HepG2 (cell line): Measurements from ENCODE around the gene CALML6. TPM values are rescaled to one million over a fixed set of nuclear protein-coding genes. Genes with fewer than 3 reads are reported as not detected.

Experiments used
- DMAP1 ChIP-seq: IDR thresholded peaks from 2 replicates; pipeline ENCODE4 v1.6.1; 2016
- ETV6 ChIP-seq: sonication (generic); formaldehyde crosslinking; conservative IDR thresholded peaks from 2 replicates; pipeline ENCODE4 v1.4.0; 2020; ENCODE audit warnings: missing genetic modification reagents
- FOXK1 ChIP-seq: sonication (generic); formaldehyde crosslinking; IDR thresholded peaks from 2 replicates; pipeline ENCODE4 v1.4.0; 2020; ENCODE audit warnings: low read depth, missing genetic modification reagents, borderline replicate concordance
- IRF2 ChIP-seq: IDR thresholded peaks from 2 replicates; pipeline ENCODE4 v1.6.1; 2018; ENCODE audit warnings: missing genetic modification reagents, missing compliant biosample characterization
- ISL2 ChIP-seq: sonication (generic); formaldehyde crosslinking; IDR thresholded peaks from 2 replicates; pipeline ENCODE4 v1.5.0; 2020; ENCODE audit warnings: missing genetic modification reagents
- JARID2 ChIP-seq: sonication (generic); formaldehyde crosslinking; IDR thresholded peaks from 2 replicates; pipeline ENCODE4 v1.8.1; 2023; ENCODE audit warnings: missing genetic modification reagents, inconsistent platforms; ENCODE audit not compliant: insufficient replicate concordance
- KDM4B ChIP-seq: sonication (generic); formaldehyde crosslinking; IDR thresholded peaks from 2 replicates; pipeline ENCODE4 v1.4.0; 2020; ENCODE audit warnings: missing genetic modification reagents
- MXI1 ChIP-seq: IDR thresholded peaks from 3 replicates; pipeline ENCODE4 v1.6.1; 2012; ENCODE audit warnings: low read depth, low read length, inconsistent platforms, borderline replicate concordance
- NCOA2 ChIP-seq: sonication (generic); formaldehyde crosslinking; IDR thresholded peaks from 2 replicates; pipeline ENCODE4 v1.8.0; 2022; ENCODE audit warnings: inconsistent platforms
- POLR2G ChIP-seq: fragments of 200-400 bp; formaldehyde crosslinking; IDR thresholded peaks from 2 replicates; pipeline ENCODE4 v1.6.1; 2018; ENCODE audit warnings: mild to moderate bottlenecking, low read depth, low read length, moderate library complexity
- RXRA ChIP-seq: sonication (generic); formaldehyde crosslinking; IDR thresholded peaks from 2 replicates; pipeline ENCODE4 v1.5.1; 2020; ENCODE audit warnings: missing genetic modification reagents
- SIX4 ChIP-seq: sonication (generic); formaldehyde crosslinking; IDR thresholded peaks from 2 replicates; pipeline ENCODE4 v1.4.0; 2020; ENCODE audit warnings: missing genetic modification reagents
- SOX5 ChIP-seq: IDR thresholded peaks from 2 replicates; pipeline ENCODE4 v1.6.1; 2016; ENCODE audit warnings: borderline replicate concordance
- SP4 ChIP-seq: sonication (generic); formaldehyde crosslinking; IDR thresholded peaks from 2 replicates; pipeline ENCODE4 v1.8.1; 2023; ENCODE audit warnings: mild to moderate bottlenecking, missing genetic modification reagents
- SRY ChIP-seq: sonication (generic); formaldehyde crosslinking; IDR thresholded peaks from 2 replicates; pipeline ENCODE4 v1.8.0; 2022; ENCODE audit warnings: mild to moderate bottlenecking, missing genetic modification reagents
- ZFAT ChIP-seq: sonication (generic); formaldehyde crosslinking; conservative IDR thresholded peaks from 2 replicates; pipeline ENCODE4 v1.8.1; 2023; ENCODE audit warnings: missing genetic modification reagents, inconsistent platforms
- ZMYM3 ChIP-seq: sonication (generic); formaldehyde crosslinking; IDR thresholded peaks from 2 replicates; pipeline ENCODE4 v1.5.1; 2020; ENCODE audit warnings: mild to moderate bottlenecking, missing genetic modification reagents
- ZNF3 ChIP-seq: IDR thresholded peaks from 2 replicates; pipeline ENCODE4 v1.7.0; 2017; ENCODE audit warnings: inconsistent platforms
- ZNF501 ChIP-seq: sonication (generic); formaldehyde crosslinking; IDR thresholded peaks from 2 replicates; pipeline ENCODE4 v1.5.1; 2020; ENCODE audit warnings: mild to moderate bottlenecking, moderate library complexity, missing genetic modification reagents
- ZNF550 ChIP-seq: sonication (generic); formaldehyde crosslinking; IDR thresholded peaks from 2 replicates; pipeline ENCODE4 v1.4.0; 2020; ENCODE audit warnings: mild to moderate bottlenecking, missing genetic modification reagents, borderline replicate concordance
- polyA plus RNA-seq, 8 experiments: library from polyadenylated mRNA; depleted of rRNA in 3 of 8; stranded (reverse) in 7 of 8; unstranded in 1 of 8; fragments of >200 nt; fragmentation: Illumina TruSeq in 4 of 8; extraction: Trizol in 4 of 8; gene quantifications; 2 replicates each; pipeline versions ENCODE4 v1.2.1 to v1.2.3, GENCODE V29; 2011 to 2016; ENCODE audit warnings: low read depth in 4 of 8, missing spikeins in 1 of 8, mixed read lengths in 1 of 8; ENCODE audit not compliant: insufficient read depth in 1 of 8
- total RNA-seq, 5 experiments: library from RNA; depleted of rRNA; stranded (reverse); fragments of >200 nt; fragmentation: Illumina TruSeq; extraction: Trizol; gene quantifications; 2 replicates each; pipeline ENCODE4 v1.2.3, GENCODE V29; 2016; ENCODE audit warnings: low read depth in 1 of 5
- TF ChIP-seq, protein P1 (sequence below): sonication (generic); formaldehyde crosslinking; IDR thresholded peaks from 2 replicates; pipeline ENCODE4 v1.4.0; 2020; ENCODE audit warnings: missing genetic modification reagents
- TF ChIP-seq, protein P2 (sequence below): sonication (generic); formaldehyde crosslinking; IDR thresholded peaks from 2 replicates; pipeline ENCODE4 v1.8.0; 2022; ENCODE audit warnings: missing genetic modification reagents, mild to moderate bottlenecking, moderate library complexity, borderline replicate concordance
- TF ChIP-seq, protein P3 (sequence below): sonication (generic); formaldehyde crosslinking; IDR thresholded peaks from 2 replicates; pipeline ENCODE4 v1.4.0; 2020; ENCODE audit warnings: missing genetic modification reagents
- TF ChIP-seq, protein P4 (sequence below): sonication (generic); formaldehyde crosslinking; IDR thresholded peaks from 2 replicates; pipeline ENCODE4 v1.8.0; 2022; ENCODE audit warnings: mild to moderate bottlenecking, missing genetic modification reagents, moderate library complexity

Gene CALML6
- total and polyA plus RNA-seq, 2 of the 13 experiments (the other 11 are each of a cell fraction or from before 2014, with no cell fraction given), result 0.11 to 0.12 TPM

DNA sequence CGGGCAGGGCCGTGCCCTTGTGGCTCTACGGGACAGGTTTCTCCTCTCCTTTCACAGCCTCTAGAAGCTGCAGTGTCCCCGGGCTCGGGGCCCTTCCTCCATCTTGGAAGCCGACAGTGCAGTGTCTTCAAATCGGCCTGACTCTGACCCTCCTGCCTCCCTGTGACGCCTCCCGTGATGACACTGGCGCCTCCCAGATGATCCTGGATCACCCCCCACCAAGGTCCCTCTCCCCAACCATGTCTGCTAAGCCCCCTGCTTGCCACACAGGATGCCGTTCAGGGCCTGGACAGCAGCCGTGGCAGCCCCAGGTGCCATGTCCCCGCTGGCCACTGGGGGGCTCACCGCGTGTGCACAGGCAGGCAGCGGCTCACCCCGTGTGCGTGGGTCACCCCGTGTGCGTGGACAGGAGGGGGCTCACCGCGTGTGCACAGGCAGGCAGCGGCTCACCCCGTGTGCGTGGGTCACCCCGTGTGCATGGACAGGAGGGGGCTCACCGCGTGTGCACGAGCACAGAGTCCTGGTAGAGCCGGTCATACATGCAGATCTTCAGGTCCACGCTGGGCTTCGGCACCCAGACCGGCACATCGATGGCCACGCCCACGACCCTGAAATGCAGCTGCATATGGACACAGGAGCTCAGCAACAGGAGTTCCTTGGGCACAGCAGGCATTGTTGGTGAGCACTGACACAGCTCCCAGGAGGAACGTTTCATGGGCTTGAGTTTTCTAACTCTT, 28.9 kb downstream of the CALML6 start (continued):
- peak; percentile 84 for TF ChIP-seq JARID2 (CRISPR knock-in tag)
- TF ChIP-seq ZNF3, result no peak
- TF ChIP-seq, protein P1, sequence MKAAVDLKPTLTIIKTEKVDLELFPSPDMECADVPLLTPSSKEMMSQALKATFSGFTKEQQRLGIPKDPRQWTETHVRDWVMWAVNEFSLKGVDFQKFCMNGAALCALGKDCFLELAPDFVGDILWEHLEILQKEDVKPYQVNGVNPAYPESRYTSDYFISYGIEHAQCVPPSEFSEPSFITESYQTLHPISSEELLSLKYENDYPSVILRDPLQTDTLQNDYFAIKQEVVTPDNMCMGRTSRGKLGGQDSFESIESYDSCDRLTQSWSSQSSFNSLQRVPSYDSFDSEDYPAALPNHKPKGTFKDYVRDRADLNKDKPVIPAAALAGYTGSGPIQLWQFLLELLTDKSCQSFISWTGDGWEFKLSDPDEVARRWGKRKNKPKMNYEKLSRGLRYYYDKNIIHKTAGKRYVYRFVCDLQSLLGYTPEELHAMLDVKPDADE (CRISPR knock-in tag), result no peak
- TF ChIP-seq ZFAT (CRISPR knock-in tag), result no peak
- TF ChIP-seq RXRA (CRISPR knock-in tag), result peak; percentile 75
- peak; percentile 81 for TF ChIP-seq IRF2 (CRISPR knock-in tag)
- no peak for TF ChIP-seq POLR2G
- 0 out of 2 replicates have a peak, but pooled peaks have one; percentile 12 for TF ChIP-seq SOX5 (CRISPR knock-in tag)
- TF ChIP-seq SIX4 (CRISPR knock-in tag), result peak; percentile 44; the same call in 1 of the 2 replicates
- TF ChIP-seq, protein P2, sequence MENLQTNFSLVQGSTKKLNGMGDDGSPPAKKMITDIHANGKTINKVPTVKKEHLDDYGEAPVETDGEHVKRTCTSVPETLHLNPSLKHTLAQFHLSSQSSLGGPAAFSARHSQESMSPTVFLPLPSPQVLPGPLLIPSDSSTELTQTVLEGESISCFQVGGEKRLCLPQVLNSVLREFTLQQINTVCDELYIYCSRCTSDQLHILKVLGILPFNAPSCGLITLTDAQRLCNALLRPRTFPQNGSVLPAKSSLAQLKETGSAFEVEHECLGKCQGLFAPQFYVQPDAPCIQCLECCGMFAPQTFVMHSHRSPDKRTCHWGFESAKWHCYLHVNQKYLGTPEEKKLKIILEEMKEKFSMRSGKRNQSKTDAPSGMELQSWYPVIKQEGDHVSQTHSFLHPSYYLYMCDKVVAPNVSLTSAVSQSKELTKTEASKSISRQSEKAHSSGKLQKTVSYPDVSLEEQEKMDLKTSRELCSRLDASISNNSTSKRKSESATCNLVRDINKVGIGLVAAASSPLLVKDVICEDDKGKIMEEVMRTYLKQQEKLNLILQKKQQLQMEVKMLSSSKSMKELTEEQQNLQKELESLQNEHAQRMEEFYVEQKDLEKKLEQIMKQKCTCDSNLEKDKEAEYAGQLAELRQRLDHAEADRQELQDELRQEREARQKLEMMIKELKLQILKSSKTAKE (CRISPR knock-in tag), result no peak
- TF ChIP-seq ZNF501 (CRISPR knock-in tag), result peak; percentile 62; the same call in 1 of the 2 replicates
- 0 out of 2 replicates have a peak, but pooled peaks have one; percentile 49 for TF ChIP-seq KDM4B (CRISPR knock-in tag)
- TF ChIP-seq SRY (CRISPR knock-in tag), result peak; percentile 56
- TF ChIP-seq ZMYM3 (CRISPR knock-in tag), result peak; percentile 68; the same call in 1 of the 2 replicates
- peak; percentile 81; the same call in 1 of the 2 replicates for TF ChIP-seq SP4 (CRISPR knock-in tag)
- no peak for TF ChIP-seq ZNF550 (CRISPR knock-in tag)
- no peak for TF ChIP-seq ISL2 (CRISPR knock-in tag)
- no peak for TF ChIP-seq NCOA2
- peak; percentile 82 for TF ChIP-seq DMAP1 (CRISPR knock-in tag)
- TF ChIP-seq FOXK1 (CRISPR knock-in tag), result peak; percentile 33; the same call in 1 of the 2 replicates
- 0 out of 2 replicates have a peak, but pooled peaks have one; percentile 23 for TF ChIP-seq ETV6 (CRISPR knock-in tag)
- TF ChIP-seq, protein P3, sequence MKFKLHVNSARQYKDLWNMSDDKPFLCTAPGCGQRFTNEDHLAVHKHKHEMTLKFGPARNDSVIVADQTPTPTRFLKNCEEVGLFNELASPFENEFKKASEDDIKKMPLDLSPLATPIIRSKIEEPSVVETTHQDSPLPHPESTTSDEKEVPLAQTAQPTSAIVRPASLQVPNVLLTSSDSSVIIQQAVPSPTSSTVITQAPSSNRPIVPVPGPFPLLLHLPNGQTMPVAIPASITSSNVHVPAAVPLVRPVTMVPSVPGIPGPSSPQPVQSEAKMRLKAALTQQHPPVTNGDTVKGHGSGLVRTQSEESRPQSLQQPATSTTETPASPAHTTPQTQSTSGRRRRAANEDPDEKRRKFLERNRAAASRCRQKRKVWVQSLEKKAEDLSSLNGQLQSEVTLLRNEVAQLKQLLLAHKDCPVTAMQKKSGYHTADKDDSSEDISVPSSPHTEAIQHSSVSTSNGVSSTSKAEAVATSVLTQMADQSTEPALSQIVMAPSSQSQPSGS (CRISPR knock-in tag), result no peak
- TF ChIP-seq, protein P4, sequence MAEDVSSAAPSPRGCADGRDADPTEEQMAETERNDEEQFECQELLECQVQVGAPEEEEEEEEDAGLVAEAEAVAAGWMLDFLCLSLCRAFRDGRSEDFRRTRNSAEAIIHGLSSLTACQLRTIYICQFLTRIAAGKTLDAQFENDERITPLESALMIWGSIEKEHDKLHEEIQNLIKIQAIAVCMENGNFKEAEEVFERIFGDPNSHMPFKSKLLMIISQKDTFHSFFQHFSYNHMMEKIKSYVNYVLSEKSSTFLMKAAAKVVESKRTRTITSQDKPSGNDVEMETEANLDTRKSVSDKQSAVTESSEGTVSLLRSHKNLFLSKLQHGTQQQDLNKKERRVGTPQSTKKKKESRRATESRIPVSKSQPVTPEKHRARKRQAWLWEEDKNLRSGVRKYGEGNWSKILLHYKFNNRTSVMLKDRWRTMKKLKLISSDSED (CRISPR knock-in tag), result 0 out of 2 replicates have a peak, but pooled peaks have one; percentile 5
- TF ChIP-seq MXI1, result peak; percentile 59; the same call in 1 of the 3 replicates
